Stomach (tissue), 9 donors: Measurements from ENCODE around the gene BAZ2B. TPM values are rescaled to one million over a fixed set of nuclear protein-coding genes. Genes with fewer than 3 reads are reported as not detected.

ENCODE experiments used
- DNase-seq, 2 donors: peaks; one replicate each; pipeline versions ENCODE4 v3.0.0 to v3.0.0-alpha.2; 2013 to 2019
- H3K27ac ChIP-seq, 5 donors: fragments of 200-600 bp in 4 of 5; sonication (generic) in 4 of 5; one replicate each; pipeline ENCODE4 v1.5.1; 2013 to 2019; ENCODE audit warnings: mild to moderate bottlenecking in 1 of 5, moderate library complexity in 1 of 5
- H3K27me3 ChIP-seq, 3 donors: fragments of 200-600 bp; sonication (generic); one replicate each; pipeline ENCODE4 v1.5.1; 2017 to 2019; ENCODE audit warnings: mixed run types in 1 of 3
- H3K36me3 ChIP-seq, 4 donors: fragments of 200-600 bp; sonication (generic); 1 replicate in 3 of 4; 2 replicates in 1 of 4; pipeline ENCODE4 v1.5.1; 2016 to 2019
- H3K4me1 ChIP-seq, 4 donors: fragments of 200-600 bp; sonication (generic); one replicate each; pipeline ENCODE4 v1.5.1; 2016 to 2019
- H3K4me3 ChIP-seq, 4 donors: fragments of 200-600 bp; sonication (generic) in 3 of 4; one replicate each; pipeline ENCODE4 v1.5.1; 2016 to 2019; ENCODE audit warnings: mild to moderate bottlenecking in 1 of 4
- H3K9me3 ChIP-seq, 4 donors: fragments of 200-600 bp; sonication (generic); one replicate each; pipeline ENCODE4 v1.5.1; 2016 to 2019
- CTCF ChIP-seq, 7 experiments: fragments of 450-650 bp in 4 of 7; fragments of 200-600 bp in 3 of 7; sonication (generic) in 3 of 7; IDR thresholded peaks; one replicate each; pipeline ENCODE4 v1.5.1; 2016 to 2019; ENCODE audit warnings: antibody characterized with exemption in 7 of 7, control low read depth in 2 of 7, mild to moderate bottlenecking in 1 of 7
- EP300 ChIP-seq: sonication (generic); formaldehyde crosslinking; IDR thresholded peaks from one replicate; pipeline ENCODE4 v1.6.1; 2017; ENCODE audit warnings: antibody characterized with exemption
- POLR2A ChIP-seq, 4 donors: fragments of 450-650 bp; IDR thresholded peaks; one replicate each; pipeline ENCODE4 v1.6.1; 2016; ENCODE audit warnings: antibody characterized with exemption in 4 of 4, control low read depth in 2 of 4, mild to moderate bottlenecking in 1 of 4, moderate library complexity in 1 of 4
- POLR2AphosphoS5 ChIP-seq, 3 donors: sonication (generic); formaldehyde crosslinking; IDR thresholded peaks; one replicate each; pipeline ENCODE4 v1.6.1; 2016; ENCODE audit warnings: antibody characterized with exemption in 3 of 3
- WGBS, 5 donors: extraction: QIAGEN DNeasy Blood & Tissue Kit in 3 of 5; methylation state at CpG; one replicate each; pipeline versions ENCODE4 v1.1.5 to v1.1.7; 2013 to 2018; 5-methylcytosine and 5-hydroxymethylcytosine counted together
- intact Hi-C: fragments of 100-400 bp; cut with DNase I; formaldehyde crosslinking; loops from one replicate; pipeline ENCODE4 v1.15.1; 2023; ENCODE audit warnings: low total_unique reads
- polyA plus RNA-seq, 3 donors: library from polyadenylated mRNA; stranded (reverse); fragments of 200-250 nt; gene quantifications; one replicate each; pipeline ENCODE4 v1.2.3, GENCODE V29; 2013
- total RNA-seq, 5 donors: library from RNA; depleted of rRNA; stranded (reverse); fragments of >200 nt; gene quantifications; one replicate each; pipeline versions ENCODE4 v1.1.0 to v1.2.3, GENCODE V29; 2014 to 2016
- donor health status: healthy with polysubstance abuse.
- donor health status: Bipolar disorder and iron deficiency.
- donor health status: healthy.

BAZ2B gene
- total and polyA plus RNA-seq, 8 donors: 7.2 to 245 (median 59.2) TPM

- no peak for DNase-seq
- Histone ChIP-seq H3K27ac (no peak overlapping the region), H3K36me3 (peaks cover 12 to 72% (median 65%) of the 10 kb centered on the region in 4 donors)
Observed at GRCh38 chr2:159326569-159327255, 289.6 kb downstream of the BAZ2B start.

DNA sequence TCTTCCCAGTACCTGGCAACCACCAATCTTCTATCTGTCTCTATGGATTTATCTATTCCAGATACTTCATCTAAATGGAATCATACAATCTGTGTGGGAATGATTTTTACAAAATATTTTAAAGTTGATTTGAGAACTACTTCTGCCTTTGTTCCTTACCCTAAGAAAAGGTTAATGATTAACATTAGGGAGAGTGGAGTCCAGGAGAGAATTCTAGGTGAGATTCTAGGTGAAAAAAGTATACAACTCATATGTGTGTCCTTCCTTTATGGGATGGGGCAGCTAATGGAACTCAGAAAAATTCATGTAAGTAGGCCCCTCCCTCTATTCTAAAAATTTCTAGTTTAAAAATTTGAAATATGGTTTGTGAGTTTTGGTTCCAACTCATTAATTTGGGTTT, 293.9 kb downstream of the BAZ2B start:
- DNase-seq: no peak
- H3K9me3 ChIP-seq: no peaks in the 10 kb centered on the region
- intact Hi-C loops: no loop called here

More at GRCh38 chr2:159326569-159327255, 289.6 kb downstream of the BAZ2B start:
- WGBS, 5 donors: 86 to 96% (median 91%) methylated on average over 5 of the region's 5 CpGs
- H3K4me1 ChIP-seq: no peaks in the 10 kb centered on the region
- H3K27me3 ChIP-seq: no peaks in the 10 kb centered on the region
- H3K4me3 ChIP-seq: no peak overlapping the region
- intact Hi-C loops: no loop called here
- TF ChIP-seq POLR2A (IDR thresholded peaks at IDR 0.05) (no peak), POLR2AphosphoS5 (IDR thresholded peaks at IDR 0.05) (no peak), CTCF (IDR thresholded peaks at IDR 0.05) (no peak), EP300 (no peak)
- no peaks in the 10 kb centered on the region for H3K9me3 ChIP-seq

GRCh38 chr2:159317392-159318088, 298.8 kb downstream of the BAZ2B start:
- Histone ChIP-seq H3K4me3 (no peak overlapping the region), H3K27ac (no peak overlapping the region), H3K36me3 (peaks cover 18 to 75% (median 56%) of the 10 kb centered on the region in 4 donors), H3K27me3 (no peaks in the 10 kb centered on the region), H3K9me3 (no peaks in the 10 kb centered on the region), H3K4me1 (no peaks in the 10 kb centered on the region)
- no peak for DNase-seq
- WGBS, 5 donors: 83 to 92% (median 90%) methylated on average over 3 of the region's 3 CpGs
- TF ChIP-seq EP300: no peak
- TF ChIP-seq POLR2A (IDR thresholded peaks at IDR 0.05): no peak
- TF ChIP-seq CTCF (IDR thresholded peaks at IDR 0.05): no peak
- TF ChIP-seq POLR2AphosphoS5 (IDR thresholded peaks at IDR 0.05): no peak
- intact Hi-C loops: no loop called here

More for the DNA sequence above, 293.9 kb downstream of the BAZ2B start:
- H3K27ac ChIP-seq: no peak overlapping the region
- no peaks in the 10 kb centered on the region for H3K4me1 ChIP-seq
- H3K4me3 ChIP-seq: no peak overlapping the region
- TF ChIP-seq POLR2A (IDR thresholded peaks at IDR 0.05): no peak
- no peak for TF ChIP-seq CTCF (IDR thresholded peaks at IDR 0.05)
- TF ChIP-seq POLR2AphosphoS5 (IDR thresholded peaks at IDR 0.05): no peak
- no peak for TF ChIP-seq EP300
- peaks cover 10 to 86% (median 73%) of the 10 kb centered on the region in 4 donors for H3K36me3 ChIP-seq
- H3K27me3 ChIP-seq: no peaks in the 10 kb centered on the region

DNA sequence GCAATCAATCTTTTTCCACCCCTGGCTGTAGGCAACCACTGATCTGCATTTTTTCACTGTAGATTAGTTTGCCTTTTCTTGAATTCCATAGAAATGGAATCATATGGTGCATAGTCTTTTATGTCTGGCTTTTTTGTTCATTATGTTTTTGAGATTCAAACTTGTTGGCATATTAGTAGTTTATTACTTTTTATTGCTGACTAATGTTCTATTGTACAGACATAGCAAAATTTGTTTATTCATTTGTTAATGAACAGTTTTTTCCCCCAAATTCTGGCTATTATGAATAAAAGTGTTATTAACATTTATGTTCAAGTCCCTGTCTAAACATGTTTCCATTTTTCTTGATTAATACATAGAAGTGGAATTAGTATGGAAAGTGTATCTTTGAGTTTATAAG, 308.4 kb downstream of the BAZ2B start:
- Histone ChIP-seq H3K4me1 (no peaks in the 10 kb centered on the region), H3K4me3 (no peak overlapping the region), H3K27ac (no peak overlapping the region), H3K36me3 (no peaks in the 10 kb centered on the region), H3K27me3 (no peaks in the 10 kb centered on the region), H3K9me3 (no peaks in the 10 kb centered on the region)
- TF ChIP-seq CTCF (IDR thresholded peaks at IDR 0.05): no peak
- TF ChIP-seq POLR2A (IDR thresholded peaks at IDR 0.05): no peak
- no peak for TF ChIP-seq POLR2AphosphoS5 (IDR thresholded peaks at IDR 0.05)
- no peak for TF ChIP-seq EP300
- DNase-seq: no peak
- intact Hi-C loops: no loop called here
